IMR-90 (cell line): ENCODE results near the gene CNDP1. TPM values are rescaled to one million over a fixed set of nuclear protein-coding genes. Genes with fewer than 3 reads are reported as not detected.

Experiments used
- ATAC-seq: fragments of 200-7000 bp; cut with Tn5 transposase; 2 replicates; pipeline ENCODE4 v1.9.1; 2020; ENCODE audit warnings: low read depth, mild to moderate bottlenecking, moderate library complexity
- BruUV-seq: library from RNA; stranded (reverse); fragments of 400-500 nt; replicated peaks from 2 replicates; lab custom pipeline; 2021; lab: Mats Ljungman, UMichigan
- CTCF ChIA-PET: fragments of 300-600 bp; formaldehyde crosslinking; extraction: SDS; loops from one replicate; lab custom pipeline; 2021; ENCODE audit warnings: antibody characterized with exemption; lab: Yijun Ruan, JAX
- POLR2A ChIA-PET: fragments of 300-600 bp; sonication (Branson Sonifier 250); formaldehyde crosslinking; loops from one replicate; lab custom pipeline; 2022; ENCODE audit warnings: antibody characterized with exemption; ENCODE audit not compliant: unreplicated experiment; lab: Charles Lee
- DNase-seq: peaks from one replicate; pipeline ENCODE4 v3.0.0; 2013
- H2AFZ ChIP-seq: replicated peaks from 2 replicates; pipeline ENCODE3; 2013; ENCODE audit warnings: low read length, mild to moderate bottlenecking; ENCODE audit not compliant: poor library complexity
- H2AK5ac ChIP-seq: 2 replicates; pipeline ENCODE4 v1.6.1; 2013; ENCODE audit warnings: low read depth, low read length, inconsistent platforms
- H2AK9ac ChIP-seq: replicated peaks from 2 replicates; pipeline ENCODE3; 2013; ENCODE audit warnings: mild to moderate bottlenecking, low read depth, low read length, moderate library complexity; ENCODE audit not compliant: poor library complexity
- H2BK120ac ChIP-seq: 2 replicates; pipeline ENCODE4 v1.6.1; 2013; ENCODE audit warnings: low read depth, low read length, inconsistent platforms
- H2BK15ac ChIP-seq: 3 replicates; pipeline ENCODE4 v1.6.1; 2013; ENCODE audit warnings: low read depth, low read length, inconsistent platforms
- H2BK20ac ChIP-seq: 2 replicates; pipeline ENCODE4 v1.6.1; 2013; ENCODE audit warnings: low read depth, mild to moderate bottlenecking, inconsistent platforms, low read length, moderate library complexity
- H2BK5ac ChIP-seq: 2 replicates; pipeline ENCODE4 v1.6.1; 2013; ENCODE audit warnings: mild to moderate bottlenecking, low read depth, low read length, inconsistent platforms; ENCODE audit not compliant: poor library complexity, severe bottlenecking
- H3K14ac ChIP-seq: replicated peaks from 2 replicates; pipeline ENCODE4 v1.6.1; 2013; ENCODE audit warnings: low read depth, low read length, inconsistent platforms
- H3K18ac ChIP-seq: 2 replicates; pipeline ENCODE4 v1.6.1; 2013; ENCODE audit warnings: low read depth, low read length, control low read depth
- H3K23ac ChIP-seq: 2 replicates; pipeline ENCODE4 v1.6.1; 2013; ENCODE audit warnings: low read depth, low read length, inconsistent platforms
- H3K27ac ChIP-seq: 2 replicates; pipeline ENCODE4 v1.5.1; 2013; ENCODE audit warnings: mild to moderate bottlenecking, control low read depth, low read length; ENCODE audit not compliant: insufficient read depth
- H3K27me3 ChIP-seq: 2 replicates; pipeline ENCODE4 v1.6.1; 2013; ENCODE audit warnings: low read length; ENCODE audit not compliant: control insufficient read depth, insufficient read depth
- H3K36me3 ChIP-seq: 2 replicates; pipeline ENCODE4 v1.6.1; 2013; ENCODE audit warnings: low read length, mixed read lengths; ENCODE audit not compliant: control insufficient read depth, insufficient read depth
- H3K4ac ChIP-seq: 2 replicates; pipeline ENCODE4 v1.6.1; 2013; ENCODE audit warnings: low read depth, low read length, inconsistent platforms
- H3K4me1 ChIP-seq: 2 replicates; pipeline ENCODE4 v1.6.1; 2013; ENCODE audit warnings: low read length, mixed read lengths; ENCODE audit not compliant: control insufficient read depth, insufficient read depth
- H3K4me2 ChIP-seq: 2 replicates; pipeline ENCODE4 v1.6.1; 2013; ENCODE audit warnings: low read depth, mild to moderate bottlenecking, control low read depth, low read length, moderate library complexity
- H3K4me3 ChIP-seq: 2 replicates; pipeline ENCODE4 v1.5.1; 2013; ENCODE audit warnings: low read depth, mild to moderate bottlenecking, control low read depth, low read length, moderate library complexity; ENCODE audit not compliant: insufficient read depth
- H3K56ac ChIP-seq: 2 replicates; pipeline ENCODE4 v1.6.1; 2013; ENCODE audit warnings: low read length, inconsistent platforms; ENCODE audit not compliant: insufficient read depth; ENCODE audit errors: extremely low read depth
- H3K79me1 ChIP-seq, 2 experiments: 2 replicates each; pipeline ENCODE4 v1.6.1; 2013; ENCODE audit warnings: low read length in 2 of 2, inconsistent platforms in 1 of 2, low read depth in 1 of 2
- H3K9ac ChIP-seq: 2 replicates; pipeline ENCODE4 v1.6.1; 2013; ENCODE audit warnings: low read depth, low read length, control low read depth
- H3K9me1 ChIP-seq: 2 replicates; pipeline ENCODE4 v1.6.1; 2013; ENCODE audit warnings: low read length, inconsistent platforms; ENCODE audit not compliant: insufficient read depth
- H3K9me3 ChIP-seq: 2 replicates; pipeline ENCODE4 v1.6.1; 2013; ENCODE audit warnings: low read length; ENCODE audit not compliant: control insufficient read depth, insufficient read depth
- H4K20me1 ChIP-seq: 2 replicates; pipeline ENCODE4 v1.6.1; 2013; ENCODE audit warnings: low read length, inconsistent platforms; ENCODE audit not compliant: insufficient read depth
- H4K5ac ChIP-seq: 2 replicates; pipeline ENCODE4 v1.6.1; 2013; ENCODE audit warnings: mild to moderate bottlenecking, low read depth, low read length, control low read depth
- H4K8ac ChIP-seq, 2 experiments: 2 replicates each; pipeline ENCODE4 v1.6.1; 2013; ENCODE audit warnings: low read depth in 2 of 2, low read length in 2 of 2, control low read depth in 1 of 2, inconsistent platforms in 1 of 2
- H4K91ac ChIP-seq: 2 replicates; pipeline ENCODE4 v1.6.1; 2013; ENCODE audit warnings: low read depth, low read length, inconsistent platforms; ENCODE audit not compliant: insufficient read depth
- BHLHE40 ChIP-seq: fragments of 150-350 bp; IDR thresholded peaks from 2 replicates; pipeline ENCODE4 v1.6.1; 2016; ENCODE audit warnings: mild to moderate bottlenecking, low read depth, low read length
- CHD1 ChIP-seq: IDR thresholded peaks from 2 replicates; pipeline ENCODE4 v1.6.1; 2012; ENCODE audit warnings: low read depth, low read length, improper control_type of control experiment
- CTCF ChIP-seq: conservative IDR thresholded peaks from 2 replicates; pipeline ENCODE4 v1.5.1; 2012; ENCODE audit warnings: mild to moderate bottlenecking, low read depth, low read length, improper control_type of control experiment
- ELK1 ChIP-seq: fragments of 150-350 bp; IDR thresholded peaks from 2 replicates; pipeline ENCODE4 v1.6.1; 2016; ENCODE audit warnings: low read depth, mild to moderate bottlenecking, low read length, moderate library complexity, borderline replicate concordance
- FOS ChIP-seq: fragments of 150-350 bp; IDR thresholded peaks from 2 replicates; pipeline ENCODE4 v1.6.1; 2016; ENCODE audit warnings: low read depth, low read length
- MAFK ChIP-seq: IDR thresholded peaks from 2 replicates; pipeline ENCODE4 v1.6.1; 2012; ENCODE audit warnings: low read depth, low read length, improper control_type of control experiment
- MAZ ChIP-seq: IDR thresholded peaks from 2 replicates; pipeline ENCODE4 v1.6.1; 2012; ENCODE audit warnings: low read depth, mild to moderate bottlenecking, low read length, improper control_type of control experiment, moderate library complexity, borderline replicate concordance
- RAD21 ChIP-seq: IDR thresholded peaks from 2 replicates; pipeline ENCODE4 v1.6.1; 2012; ENCODE audit warnings: low read length, improper control_type of control experiment
- RCOR1 ChIP-seq: IDR thresholded peaks from 2 replicates; pipeline ENCODE4 v1.6.1; 2012; ENCODE audit warnings: mild to moderate bottlenecking, low read length, improper control_type of control experiment; ENCODE audit not compliant: insufficient replicate concordance
- RFX5 ChIP-seq: IDR thresholded peaks from 2 replicates; pipeline ENCODE4 v1.8.0; 2012; ENCODE audit warnings: low read depth, mild to moderate bottlenecking, low read length, moderate library complexity
- WGBS, 2 experiments: methylation state at CpG; one replicate each; pipeline versions ENCODE4 v1.1.5 to v1.1.7; 2013; ENCODE audit warnings: missing lambda C conversion rate in 2 of 2; ENCODE audit not compliant: insufficient read length in 1 of 2; ENCODE audit errors: extremely low coverage in 2 of 2; 5-methylcytosine and 5-hydroxymethylcytosine counted together
- dilution Hi-C: fragments of 300-500 bp; cut with HindIII; formaldehyde crosslinking; loops from one replicate; pipeline ENCODE4 v1.14.3; 2018; ENCODE audit warnings: low sequenced_read_pairs; ENCODE audit not compliant: unreplicated experiment
- in situ Hi-C: fragments of 300-500 bp; cut with MboI; formaldehyde crosslinking; loops from 3 replicates; pipeline ENCODE4 v1.14.3; 2019; ENCODE audit warnings: low sequenced_read_pairs, inconsistent platforms, mixed read lengths
- intact Hi-C: fragments of 100-400 bp; cut with micrococcal nuclease; formaldehyde crosslinking; loops from 2 replicates; pipeline ENCODE4 v1.10.0; 2022
- polyA plus RNA-seq, 3 experiments: library from polyadenylated mRNA; depleted of rRNA; stranded (reverse); fragments of >200 nt; gene quantifications; 2 replicates each; pipeline ENCODE4 v1.2.3, GENCODE V29; 2012; ENCODE audit warnings: low replicate concordance in 1 of 3
- total RNA-seq: library from RNA; depleted of rRNA; stranded (reverse); fragments of >200 nt; gene quantifications from 2 replicates; pipeline ENCODE4 v1.2.3, GENCODE V29; 2012
- TF ChIP-seq, protein P1 (sequence below): fragments of 150-350 bp; IDR thresholded peaks from 2 replicates; pipeline ENCODE4 v1.6.1; 2017; ENCODE audit warnings: mild to moderate bottlenecking, antibody characterized with exemption, low read length, low read depth

Gene CNDP1
- total and polyA plus RNA-seq, 2 of the 4 experiments (the other 2 are of a cell fraction) = not detected

- no peak overlapping the region for H3K56ac ChIP-seq
- ATAC-seq (no peak), DNase-seq (no peak)
- no peaks in the 10 kb centered on the region for H3K9me3 ChIP-seq
- dilution Hi-C loops (no loop called here), intact Hi-C loops (no loop called here), in situ Hi-C loops (no loop called here)
- peaks cover 14% of the 10 kb centered on the region for H3K9me1 ChIP-seq
- no peak overlapping the region for H3K23ac ChIP-seq
- no peak overlapping the region for H3K9ac ChIP-seq
- H2BK120ac ChIP-seq = peak overlapping the region; percentile 92
- H2BK5ac ChIP-seq = peak overlapping the region; percentile 84
- TF ChIP-seq FOS (no peak), RAD21 (no peak), CTCF (no peak), MAFK (no peak), RCOR1 (no peak), ELK1 (no peak), BHLHE40 (no peak), RFX5 (no peak), MAZ (no peak), CHD1 (no peak)
- TF ChIP-seq, protein P1, sequence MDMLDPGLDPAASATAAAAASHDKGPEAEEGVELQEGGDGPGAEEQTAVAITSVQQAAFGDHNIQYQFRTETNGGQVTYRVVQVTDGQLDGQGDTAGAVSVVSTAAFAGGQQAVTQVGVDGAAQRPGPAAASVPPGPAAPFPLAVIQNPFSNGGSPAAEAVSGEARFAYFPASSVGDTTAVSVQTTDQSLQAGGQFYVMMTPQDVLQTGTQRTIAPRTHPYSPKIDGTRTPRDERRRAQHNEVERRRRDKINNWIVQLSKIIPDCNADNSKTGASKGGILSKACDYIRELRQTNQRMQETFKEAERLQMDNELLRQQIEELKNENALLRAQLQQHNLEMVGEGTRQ = no peak
- H3K79me1 ChIP-seq = peaks cover 26 to 38% of the 10 kb centered on the region in 2 experiments; a peak in 3 of 4 replicates
- H2AK9ac ChIP-seq = no peak overlapping the region
- peak overlapping the region; percentile 96; the same call in 1 of the 2 replicates for H4K5ac ChIP-seq
- peaks cover 8% of the 10 kb centered on the region for H3K36me3 ChIP-seq
- BruUV-seq = no TSS peak
- peak overlapping the region in 1 of 2 experiments; percentile 76; a peak in 1 of 4 replicates for H4K8ac ChIP-seq
- no peak overlapping the region for H4K91ac ChIP-seq
- peak overlapping the region; percentile 91; the same call in 1 of the 2 replicates for H3K4ac ChIP-seq
- no peaks in the 10 kb centered on the region for H3K27me3 ChIP-seq
- peak overlapping the region; percentile 85; the same call in 1 of the 3 replicates for H2BK15ac ChIP-seq
- no peak overlapping the region for H2AFZ ChIP-seq
- H3K18ac ChIP-seq = no peak overlapping the region
- ChIA-PET CTCF (no interaction called here), POLR2A (no interaction called here)
- peak overlapping the region; percentile 73; the same call in 1 of the 2 replicates for H2BK20ac ChIP-seq
- H2AK5ac ChIP-seq = 0 out of 2 replicates have a peak overlapping the region, but pooled peaks have one; percentile 77
- H3K27ac ChIP-seq = peak overlapping the region; percentile 98; the same call in 1 of the 2 replicates
- H3K4me3 ChIP-seq = no peak overlapping the region
- no peak overlapping the region for H3K4me2 ChIP-seq
- H4K20me1 ChIP-seq = peaks cover 4% of the 10 kb centered on the region; the same call in 1 of the 2 replicates
- H3K14ac ChIP-seq = no peak overlapping the region
- WGBS, 2 experiments = no CpG with 5 or more reads among the region's 4 CpGs
- H3K4me1 ChIP-seq = peaks cover 15% of the 10 kb centered on the region
Observed at GRCh38 chr18:74632856-74633255, 98.6 kb downstream of the CNDP1 start.
